GM12878 (cell line): ENCODE measurements around the gene TLR10. TPM values are rescaled to one million over a fixed set of nuclear protein-coding genes. Genes with fewer than 3 reads are reported as not detected.

Source experiments
- CBX3 ChIP-seq: fragments of 200-600 bp; sonication (generic); IDR thresholded peaks from 2 replicates; pipeline ENCODE4 v1.6.1; 2016; ENCODE audit warnings: low read depth, borderline replicate concordance
- EP300 ChIP-seq, 2 experiments: fragments of 150-350 bp in 1 of 2; IDR thresholded peaks; 2 replicates each; pipeline ENCODE4 v1.6.1; 2011 to 2012; ENCODE audit warnings: low read depth in 2 of 2, low read length in 2 of 2, borderline replicate concordance in 1 of 2, improper control_type of control experiment in 1 of 2, inconsistent platforms in 1 of 2; ENCODE audit not compliant: control insufficient read depth in 1 of 2
- FOXK2 ChIP-seq: fragments of 450-650 bp; IDR thresholded peaks from 2 replicates; pipeline ENCODE4 v1.6.1; 2017; ENCODE audit warnings: mild to moderate bottlenecking, moderate library complexity
- HDAC6 ChIP-seq: fragments of 200-600 bp; sonication (generic); IDR thresholded peaks from one replicate; pipeline ENCODE4 v1.8.0; 2017; ENCODE audit warnings: antibody characterized with exemption; ENCODE audit not compliant: unreplicated experiment
- HDGF ChIP-seq: fragments of 450-650 bp; IDR thresholded peaks from 2 replicates; pipeline ENCODE4 v1.6.1; 2016; ENCODE audit warnings: antibody characterized with exemption
- JUNB ChIP-seq: IDR thresholded peaks from 2 replicates; pipeline ENCODE4 v1.6.1; 2016; ENCODE audit warnings: antibody characterized with exemption, mild to moderate bottlenecking
- NFYA ChIP-seq: IDR thresholded peaks from 2 replicates; pipeline ENCODE4 v1.6.1; 2011; ENCODE audit warnings: low read depth, mild to moderate bottlenecking, low read length, improper control_type of control experiment, borderline replicate concordance
- NR2C2 ChIP-seq: IDR thresholded peaks from 2 replicates; pipeline ENCODE4 v1.6.1; 2011; ENCODE audit warnings: borderline replicate concordance, low read depth; ENCODE audit not compliant: control insufficient read depth, insufficient read length
- PAX5 ChIP-seq: IDR thresholded peaks from 2 replicates; pipeline ENCODE4 v1.6.1; 2011; ENCODE audit warnings: low read depth, low read length, borderline replicate concordance
- RBBP5 ChIP-seq: fragments of 200-600 bp; sonication (generic); conservative IDR thresholded peaks from 2 replicates; pipeline ENCODE4 v1.6.1; 2016
- SMARCA5 ChIP-seq: fragments of 450-650 bp; IDR thresholded peaks from 2 replicates; pipeline ENCODE4 v1.6.1; 2017; ENCODE audit warnings: mild to moderate bottlenecking
- SPI1 ChIP-seq: IDR thresholded peaks from 2 replicates; pipeline ENCODE4 v1.6.1; 2011; ENCODE audit warnings: low read depth, mild to moderate bottlenecking, low read length, moderate library complexity, borderline replicate concordance; ENCODE audit not compliant: insufficient read depth
- SREBF1 ChIP-seq: IDR thresholded peaks from 2 replicates; pipeline ENCODE4 v1.6.1; 2012; ENCODE audit warnings: mild to moderate bottlenecking, low read length
- STAT1 ChIP-seq: fragments of 450-650 bp; conservative IDR thresholded peaks from 2 replicates; pipeline ENCODE4 v1.6.1; 2014; ENCODE audit warnings: antibody characterized with exemption, mild to moderate bottlenecking
- polyA plus RNA-seq, 11 experiments: library from polyadenylated mRNA; depleted of rRNA in 4 of 11; unstranded in 6 of 11; stranded (reverse) in 5 of 11; fragments of >200 nt; fragmentation: Nextera tagmentation in 4 of 11; fragmentation: Illumina TruSeq in 1 of 11; extraction: Ambion mirVana in 4 of 11; extraction: Trizol in 1 of 11; gene quantifications; 1 replicate in 1 of 11; 2 replicates in 10 of 11; pipeline versions ENCODE4 v1.2.1 to v1.2.3, GENCODE V29; 2011 to 2016; ENCODE audit warnings: inconsistent platforms in 2 of 11, missing spikeins in 2 of 11, low read depth in 1 of 11
- total RNA-seq, 4 experiments: library from RNA; depleted of rRNA in 3 of 4; stranded (reverse); fragments of >200 nt in 3 of 4; fragmentation: Illumina TruSeq in 1 of 4; extraction: Trizol in 1 of 4; gene quantifications; 2 replicates each; pipeline versions ENCODE4 v1.2.1 to v1.2.3, GENCODE V29; 2013 to 2021
- TF ChIP-seq, protein P1 (sequence below): fragments of 450-650 bp; formaldehyde crosslinking; IDR thresholded peaks from 2 replicates; pipeline ENCODE4 v1.5.0; 2022; ENCODE audit warnings: mild to moderate bottlenecking, missing genetic modification characterization
- TF ChIP-seq, protein P2 (sequence below): fragments of 150-350 bp; IDR thresholded peaks from 2 replicates; pipeline ENCODE4 v1.6.1; 2014; ENCODE audit warnings: mild to moderate bottlenecking, low read depth, low read length
- TF ChIP-seq, protein P3 (sequence below): IDR thresholded peaks from 2 replicates; pipeline ENCODE4 v1.6.1; 2012; ENCODE audit warnings: low read depth, low read length, improper control_type of control experiment
- TF ChIP-seq, protein P4 (sequence below): fragments of 450-650 bp; IDR thresholded peaks from 2 replicates; pipeline ENCODE4 v1.6.1; 2018; ENCODE audit warnings: borderline replicate concordance, mild to moderate bottlenecking; ENCODE audit not compliant: partially characterized antibody
- TF ChIP-seq, protein P5 (sequence below): fragments of 450-650 bp; IDR thresholded peaks from 2 replicates; pipeline ENCODE4 v1.6.1; 2017; ENCODE audit warnings: mild to moderate bottlenecking, low read depth, inconsistent platforms; ENCODE audit not compliant: poor library complexity, severe bottlenecking
- TF ChIP-seq, protein P6 (sequence below): IDR thresholded peaks from 2 replicates; pipeline ENCODE4 v1.6.1; 2011; ENCODE audit warnings: borderline replicate concordance, low read depth, mild to moderate bottlenecking, moderate library complexity, mixed read lengths, low read length; ENCODE audit not compliant: insufficient read depth; ENCODE audit errors: extremely low read length

TLR10 gene
- total and polyA plus RNA-seq, 10 of the 15 experiments (the other 5 are each of a cell fraction or from before 2014, with no cell fraction given), result 31.5 to 149 (median 64.9) TPM

DNA sequence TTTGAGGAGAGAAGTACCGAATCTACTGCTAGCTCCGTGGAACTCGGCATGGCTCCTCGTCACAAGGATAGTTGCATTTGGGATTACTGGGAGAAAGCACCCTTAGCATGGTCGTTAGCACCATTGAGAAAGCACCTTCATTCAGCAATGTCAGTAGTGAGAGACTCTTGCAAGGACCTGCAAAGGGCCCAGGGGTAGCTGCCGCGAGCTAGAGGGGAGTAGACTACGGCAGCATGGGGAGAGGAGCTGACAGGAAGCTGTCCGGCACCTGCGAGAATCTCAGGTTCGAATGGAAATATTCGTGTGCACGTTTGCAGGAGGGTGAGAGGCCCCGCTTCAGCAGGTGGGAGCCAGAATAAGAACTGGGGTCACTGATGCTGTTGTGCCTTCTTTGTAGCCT lies 20.2 kb downstream of the TLR10 start (continued):
- TF ChIP-seq, protein P1, sequence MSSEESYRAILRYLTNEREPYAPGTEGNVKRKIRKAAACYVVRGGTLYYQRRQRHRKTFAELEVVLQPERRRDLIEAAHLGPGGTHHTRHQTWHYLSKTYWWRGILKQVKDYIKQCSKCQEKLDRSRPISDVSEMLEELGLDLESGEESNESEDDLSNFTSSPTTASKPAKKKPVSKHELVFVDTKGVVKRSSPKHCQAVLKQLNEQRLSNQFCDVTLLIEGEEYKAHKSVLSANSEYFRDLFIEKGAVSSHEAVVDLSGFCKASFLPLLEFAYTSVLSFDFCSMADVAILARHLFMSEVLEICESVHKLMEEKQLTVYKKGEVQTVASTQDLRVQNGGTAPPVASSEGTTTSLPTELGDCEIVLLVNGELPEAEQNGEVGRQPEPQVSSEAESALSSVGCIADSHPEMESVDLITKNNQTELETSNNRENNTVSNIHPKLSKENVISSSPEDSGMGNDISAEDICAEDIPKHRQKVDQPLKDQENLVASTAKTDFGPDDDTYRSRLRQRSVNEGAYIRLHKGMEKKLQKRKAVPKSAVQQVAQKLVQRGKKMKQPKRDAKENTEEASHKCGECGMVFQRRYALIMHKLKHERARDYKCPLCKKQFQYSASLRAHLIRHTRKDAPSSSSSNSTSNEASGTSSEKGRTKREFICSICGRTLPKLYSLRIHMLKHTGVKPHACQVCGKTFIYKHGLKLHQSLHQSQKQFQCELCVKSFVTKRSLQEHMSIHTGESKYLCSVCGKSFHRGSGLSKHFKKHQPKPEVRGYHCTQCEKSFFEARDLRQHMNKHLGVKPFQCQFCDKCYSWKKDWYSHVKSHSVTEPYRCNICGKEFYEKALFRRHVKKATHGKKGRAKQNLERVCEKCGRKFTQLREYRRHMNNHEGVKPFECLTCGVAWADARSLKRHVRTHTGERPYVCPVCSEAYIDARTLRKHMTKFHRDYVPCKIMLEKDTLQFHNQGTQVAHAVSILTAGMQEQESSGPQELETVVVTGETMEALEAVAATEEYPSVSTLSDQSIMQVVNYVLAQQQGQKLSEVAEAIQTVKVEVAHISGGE (CRISPR knock-in tag), result no peak
- TF ChIP-seq SPI1, result no peak
- 0 out of 2 replicates have a peak, but pooled peaks have one; percentile 57 for TF ChIP-seq STAT1
- TF ChIP-seq SMARCA5, result no peak
- no peak for TF ChIP-seq CBX3
- TF ChIP-seq FOXK2, result no peak
- no peak for TF ChIP-seq PAX5
- TF ChIP-seq HDAC6, result peak; percentile 55
- no peak for TF ChIP-seq RBBP5
- TF ChIP-seq JUNB, result no peak
- TF ChIP-seq, protein P2, sequence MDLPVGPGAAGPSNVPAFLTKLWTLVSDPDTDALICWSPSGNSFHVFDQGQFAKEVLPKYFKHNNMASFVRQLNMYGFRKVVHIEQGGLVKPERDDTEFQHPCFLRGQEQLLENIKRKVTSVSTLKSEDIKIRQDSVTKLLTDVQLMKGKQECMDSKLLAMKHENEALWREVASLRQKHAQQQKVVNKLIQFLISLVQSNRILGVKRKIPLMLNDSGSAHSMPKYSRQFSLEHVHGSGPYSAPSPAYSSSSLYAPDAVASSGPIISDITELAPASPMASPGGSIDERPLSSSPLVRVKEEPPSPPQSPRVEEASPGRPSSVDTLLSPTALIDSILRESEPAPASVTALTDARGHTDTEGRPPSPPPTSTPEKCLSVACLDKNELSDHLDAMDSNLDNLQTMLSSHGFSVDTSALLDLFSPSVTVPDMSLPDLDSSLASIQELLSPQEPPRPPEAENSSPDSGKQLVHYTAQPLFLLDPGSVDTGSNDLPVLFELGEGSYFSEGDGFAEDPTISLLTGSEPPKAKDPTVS, result no peak
- no peak for TF ChIP-seq NFYA
- no peak for TF ChIP-seq HDGF
- TF ChIP-seq SREBF1, result no peak
- TF ChIP-seq EP300 (IDR thresholded peaks at IDR 0.05; ENCODE audit: borderline replicate concordance in 1 of 2, control insufficient read depth in 1 of 2, low read depth in 2 of 2, low read length in 2 of 2), result no peak
- TF ChIP-seq, protein P3, sequence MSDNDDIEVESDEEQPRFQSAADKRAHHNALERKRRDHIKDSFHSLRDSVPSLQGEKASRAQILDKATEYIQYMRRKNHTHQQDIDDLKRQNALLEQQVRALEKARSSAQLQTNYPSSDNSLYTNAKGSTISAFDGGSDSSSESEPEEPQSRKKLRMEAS, result no peak
- TF ChIP-seq NR2C2, result no peak
- TF ChIP-seq, protein P4, sequence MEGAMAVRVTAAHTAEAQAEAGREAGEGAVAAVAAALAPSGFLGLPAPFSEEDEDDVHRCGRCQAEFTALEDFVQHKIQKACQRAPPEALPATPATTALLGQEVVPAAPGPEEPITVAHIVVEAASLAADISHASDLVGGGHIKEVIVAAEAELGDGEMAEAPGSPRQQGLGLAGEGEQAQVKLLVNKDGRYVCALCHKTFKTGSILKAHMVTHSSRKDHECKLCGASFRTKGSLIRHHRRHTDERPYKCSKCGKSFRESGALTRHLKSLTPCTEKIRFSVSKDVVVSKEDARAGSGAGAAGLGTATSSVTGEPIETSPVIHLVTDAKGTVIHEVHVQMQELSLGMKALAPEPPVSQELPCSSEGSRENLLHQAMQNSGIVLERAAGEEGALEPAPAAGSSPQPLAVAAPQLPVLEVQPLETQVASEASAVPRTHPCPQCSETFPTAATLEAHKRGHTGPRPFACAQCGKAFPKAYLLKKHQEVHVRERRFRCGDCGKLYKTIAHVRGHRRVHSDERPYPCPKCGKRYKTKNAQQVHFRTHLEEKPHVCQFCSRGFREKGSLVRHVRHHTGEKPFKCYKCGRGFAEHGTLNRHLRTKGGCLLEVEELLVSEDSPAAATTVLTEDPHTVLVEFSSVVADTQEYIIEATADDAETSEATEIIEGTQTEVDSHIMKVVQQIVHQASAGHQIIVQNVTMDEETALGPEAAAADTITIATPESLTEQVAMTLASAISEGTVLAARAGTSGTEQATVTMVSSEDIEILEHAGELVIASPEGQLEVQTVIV, result no peak
- TF ChIP-seq, protein P5, sequence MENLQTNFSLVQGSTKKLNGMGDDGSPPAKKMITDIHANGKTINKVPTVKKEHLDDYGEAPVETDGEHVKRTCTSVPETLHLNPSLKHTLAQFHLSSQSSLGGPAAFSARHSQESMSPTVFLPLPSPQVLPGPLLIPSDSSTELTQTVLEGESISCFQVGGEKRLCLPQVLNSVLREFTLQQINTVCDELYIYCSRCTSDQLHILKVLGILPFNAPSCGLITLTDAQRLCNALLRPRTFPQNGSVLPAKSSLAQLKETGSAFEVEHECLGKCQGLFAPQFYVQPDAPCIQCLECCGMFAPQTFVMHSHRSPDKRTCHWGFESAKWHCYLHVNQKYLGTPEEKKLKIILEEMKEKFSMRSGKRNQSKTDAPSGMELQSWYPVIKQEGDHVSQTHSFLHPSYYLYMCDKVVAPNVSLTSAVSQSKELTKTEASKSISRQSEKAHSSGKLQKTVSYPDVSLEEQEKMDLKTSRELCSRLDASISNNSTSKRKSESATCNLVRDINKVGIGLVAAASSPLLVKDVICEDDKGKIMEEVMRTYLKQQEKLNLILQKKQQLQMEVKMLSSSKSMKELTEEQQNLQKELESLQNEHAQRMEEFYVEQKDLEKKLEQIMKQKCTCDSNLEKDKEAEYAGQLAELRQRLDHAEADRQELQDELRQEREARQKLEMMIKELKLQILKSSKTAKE, result no peak
- TF ChIP-seq, protein P6, sequence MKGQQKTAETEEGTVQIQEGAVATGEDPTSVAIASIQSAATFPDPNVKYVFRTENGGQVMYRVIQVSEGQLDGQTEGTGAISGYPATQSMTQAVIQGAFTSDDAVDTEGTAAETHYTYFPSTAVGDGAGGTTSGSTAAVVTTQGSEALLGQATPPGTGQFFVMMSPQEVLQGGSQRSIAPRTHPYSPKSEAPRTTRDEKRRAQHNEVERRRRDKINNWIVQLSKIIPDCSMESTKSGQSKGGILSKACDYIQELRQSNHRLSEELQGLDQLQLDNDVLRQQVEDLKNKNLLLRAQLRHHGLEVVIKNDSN, result no peak
